Right lobe of liver (tissue), 6 donors: ENCODE results near the gene CCSER1. TPM values are rescaled to one million over a fixed set of nuclear protein-coding genes. Genes with fewer than 3 reads are reported as not detected.
"Not testable (repeated sequence)": the region's sequence is repeated elsewhere in the genome, so short reads cannot be mapped to it uniquely, and the experiment has no call there.

Experiments
- ATAC-seq, 4 donors: fragments of 200-7000 bp; cut with Tn5 transposase; one replicate each; pipeline ENCODE4 v1.9.1; 2020; ENCODE audit warnings: mild to moderate bottlenecking in 4 of 4, moderate library complexity in 4 of 4
- DNase-seq, 3 donors: peaks; one replicate each; pipeline ENCODE4 v3.0.0-alpha.2; 2020
- H3K27ac ChIP-seq, 3 donors: fragments of 200-600 bp; one replicate each; pipeline ENCODE4 v1.8.0; 2022
- H3K27me3 ChIP-seq, 2 donors: fragments of 200-600 bp; one replicate each; pipeline ENCODE4 v1.8.0; 2022
- H3K36me3 ChIP-seq, 4 donors: fragments of 200-600 bp; sonication (generic) in 1 of 4; one replicate each; pipeline versions ENCODE4 v1.5.1 to v1.8.0; 2017 to 2022; ENCODE audit warnings: control low read depth in 1 of 4
- H3K4me1 ChIP-seq, 4 donors: fragments of 200-600 bp; sonication (generic) in 1 of 4; one replicate each; pipeline versions ENCODE4 v1.5.1 to v1.8.0; 2017 to 2022; ENCODE audit warnings: control low read depth in 1 of 4
- H3K4me3 ChIP-seq, 3 donors: fragments of 200-600 bp; one replicate each; pipeline ENCODE4 v1.8.0; 2022
- H3K9me3 ChIP-seq, 4 donors: fragments of 200-600 bp; sonication (generic) in 1 of 4; one replicate each; pipeline versions ENCODE4 v1.5.1 to v1.8.0; 2017 to 2022; ENCODE audit warnings: control low read depth in 1 of 4
- POLR2A ChIP-seq: fragments of 450-650 bp; IDR thresholded peaks from one replicate; pipeline ENCODE4 v1.6.1; 2017; ENCODE audit warnings: antibody characterized with exemption, mild to moderate bottlenecking
- WGBS: methylation state at CpG from one replicate; pipeline ENCODE4 v1.1.6; 2018; ENCODE audit warnings: low coverage, low lambda C conversion rate; ENCODE audit not compliant: insufficient coverage; ENCODE audit errors: missing lambda C conversion rate; 5-methylcytosine and 5-hydroxymethylcytosine counted together
- intact Hi-C, 2 donors: fragments of 100-400 bp; cut with DNase I; formaldehyde crosslinking; loops; one replicate each; pipeline versions ENCODE4 v1.11.2 to v1.14.1; 2022
- total RNA-seq, 6 experiments: library from RNA; depleted of rRNA in 2 of 6; stranded (reverse); fragments of >200 nt in 2 of 6; fragmentation: NEBNext Ultra II Directional in 3 of 6; extraction: Animal tissue kit (Norgen Biotek cat#: 25700) in 3 of 6; gene quantifications; one replicate each; pipeline versions ENCODE4 v1.1.0 to v1.2.4, GENCODE V29; 2016 to 2023
- TF ChIP-seq, protein P1 (sequence below), 4 donors: fragments of 200-600 bp in 3 of 4; fragments of 450-650 bp in 1 of 4; IDR thresholded peaks; one replicate each; pipeline versions ENCODE4 v1.5.1 to v1.8.0; 2016 to 2022; ENCODE audit warnings: antibody characterized with exemption in 4 of 4, mild to moderate bottlenecking in 2 of 4
- donor health status: DM: no; HTN: yes; CAD: no.
- donor health status: DM: no; HTN: no; CAD: no.
- donor health status: DM: no; HTN: no; CAD: no.
- donor health status: DM: no; HTN: yes; CAD: no.
- donor health status: DM: no; HTN: yes; CAD: no.

The CCSER1 gene
- total RNA-seq, 6 experiments from 2014 or later = 0.15 to 1.00 (median 0.65) TPM

DNA sequence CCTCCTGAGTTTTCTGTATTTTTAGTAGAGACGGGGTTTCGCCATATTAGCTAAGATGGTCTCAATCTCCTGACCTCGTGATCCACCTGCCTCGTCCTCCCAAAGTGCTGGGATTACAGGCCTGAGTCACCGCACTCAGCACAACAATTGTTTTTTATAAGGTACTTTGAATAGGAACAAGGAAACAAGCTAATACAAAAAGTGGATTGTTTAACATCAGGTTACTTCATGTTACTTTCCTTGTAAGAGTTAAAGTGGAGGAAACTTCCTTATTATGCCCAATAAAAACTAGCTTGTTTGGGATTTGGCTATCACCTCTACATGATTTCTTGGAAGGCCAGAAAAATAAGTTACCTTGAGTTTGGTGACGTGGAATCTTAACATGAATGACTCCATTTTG is 698.7 kb downstream of the CCSER1 start:
- H3K9me3 ChIP-seq = no peaks in the 10 kb centered on the region
- H3K27ac ChIP-seq = no peak overlapping the region
- DNase-seq (no peak), ATAC-seq (no peak)
- intact Hi-C loops = no loop called here
- H3K4me3 ChIP-seq = no peak overlapping the region
- no peaks in the 10 kb centered on the region for H3K36me3 ChIP-seq
- no peaks in the 10 kb centered on the region for H3K27me3 ChIP-seq
- TF ChIP-seq POLR2A = no peak
- TF ChIP-seq, protein P1, sequence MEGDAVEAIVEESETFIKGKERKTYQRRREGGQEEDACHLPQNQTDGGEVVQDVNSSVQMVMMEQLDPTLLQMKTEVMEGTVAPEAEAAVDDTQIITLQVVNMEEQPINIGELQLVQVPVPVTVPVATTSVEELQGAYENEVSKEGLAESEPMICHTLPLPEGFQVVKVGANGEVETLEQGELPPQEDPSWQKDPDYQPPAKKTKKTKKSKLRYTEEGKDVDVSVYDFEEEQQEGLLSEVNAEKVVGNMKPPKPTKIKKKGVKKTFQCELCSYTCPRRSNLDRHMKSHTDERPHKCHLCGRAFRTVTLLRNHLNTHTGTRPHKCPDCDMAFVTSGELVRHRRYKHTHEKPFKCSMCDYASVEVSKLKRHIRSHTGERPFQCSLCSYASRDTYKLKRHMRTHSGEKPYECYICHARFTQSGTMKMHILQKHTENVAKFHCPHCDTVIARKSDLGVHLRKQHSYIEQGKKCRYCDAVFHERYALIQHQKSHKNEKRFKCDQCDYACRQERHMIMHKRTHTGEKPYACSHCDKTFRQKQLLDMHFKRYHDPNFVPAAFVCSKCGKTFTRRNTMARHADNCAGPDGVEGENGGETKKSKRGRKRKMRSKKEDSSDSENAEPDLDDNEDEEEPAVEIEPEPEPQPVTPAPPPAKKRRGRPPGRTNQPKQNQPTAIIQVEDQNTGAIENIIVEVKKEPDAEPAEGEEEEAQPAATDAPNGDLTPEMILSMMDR (IDR thresholded peaks at IDR 0.05) = no peak
- 68% methylated on average over 6 of the region's 6 CpGs for WGBS
- H3K4me1 ChIP-seq = no peaks in the 10 kb centered on the region

DNA sequence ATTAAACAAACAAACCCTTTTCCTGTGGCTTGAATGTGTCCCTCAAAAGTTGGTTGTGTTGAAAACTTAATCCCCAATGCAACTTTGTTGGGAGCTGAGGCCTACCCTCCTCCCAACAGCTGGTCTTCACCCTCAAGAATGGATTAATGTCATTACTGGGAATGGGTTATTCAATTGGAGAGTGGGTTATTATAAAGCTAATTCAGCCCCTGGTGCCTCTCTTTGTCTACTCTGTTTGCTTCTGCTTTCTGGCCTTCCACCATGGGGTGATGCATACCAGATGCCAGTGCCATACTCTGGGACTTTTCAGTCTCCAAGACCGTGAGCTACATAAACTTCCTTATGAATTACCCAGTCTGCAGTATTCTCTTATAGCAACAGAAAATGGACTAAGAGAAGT is 706.5 kb downstream of the CCSER1 start:
- Histone ChIP-seq H3K36me3 (no peaks in the 10 kb centered on the region), H3K27me3 (no peaks in the 10 kb centered on the region), H3K4me1 (no peaks in the 10 kb centered on the region), H3K4me3 (no peak overlapping the region), H3K27ac (no peak overlapping the region), H3K9me3 (no peaks in the 10 kb centered on the region)
- WGBS = 86% methylated on average over 1 of the region's 1 CpG
- ATAC-seq (no peak), DNase-seq (no peak)
- intact Hi-C loops = no loop called here
- TF ChIP-seq, protein P1 (IDR thresholded peaks at IDR 0.05) = no peak
- no peak for TF ChIP-seq POLR2A

DNA sequence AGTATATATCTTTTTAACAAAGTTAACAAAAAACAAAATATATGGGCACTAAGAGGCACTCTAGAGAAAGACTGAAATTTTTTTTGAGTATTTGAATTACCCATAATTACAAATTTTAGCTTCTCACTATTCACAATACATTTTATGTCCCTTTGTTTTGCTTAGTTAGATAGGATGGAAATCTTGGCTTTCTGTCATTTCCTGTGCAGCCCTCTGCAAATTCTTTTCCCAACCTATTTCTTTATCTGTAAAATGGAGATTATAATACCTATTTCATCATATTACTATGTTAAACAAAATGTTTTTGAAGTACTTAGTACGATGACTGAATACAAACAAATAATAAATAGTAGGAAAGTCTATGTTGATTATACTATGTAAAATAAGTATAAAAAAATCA is 710.0 kb downstream of the CCSER1 start:
- no peaks in the 10 kb centered on the region for H3K4me1 ChIP-seq
- H3K4me3 ChIP-seq = no peak overlapping the region
- intact Hi-C loops = no loop called here
- DNase-seq (no peak), ATAC-seq (no peak)
- H3K36me3 ChIP-seq = no peaks in the 10 kb centered on the region
- H3K27me3 ChIP-seq = no peaks in the 10 kb centered on the region
- 50% methylated on average over 1 of the region's 1 CpG for WGBS
- H3K9me3 ChIP-seq = no peaks in the 10 kb centered on the region
- TF ChIP-seq POLR2A = no peak
- TF ChIP-seq, protein P1 (IDR thresholded peaks at IDR 0.05) = no peak
- no peak overlapping the region for H3K27ac ChIP-seq

DNA sequence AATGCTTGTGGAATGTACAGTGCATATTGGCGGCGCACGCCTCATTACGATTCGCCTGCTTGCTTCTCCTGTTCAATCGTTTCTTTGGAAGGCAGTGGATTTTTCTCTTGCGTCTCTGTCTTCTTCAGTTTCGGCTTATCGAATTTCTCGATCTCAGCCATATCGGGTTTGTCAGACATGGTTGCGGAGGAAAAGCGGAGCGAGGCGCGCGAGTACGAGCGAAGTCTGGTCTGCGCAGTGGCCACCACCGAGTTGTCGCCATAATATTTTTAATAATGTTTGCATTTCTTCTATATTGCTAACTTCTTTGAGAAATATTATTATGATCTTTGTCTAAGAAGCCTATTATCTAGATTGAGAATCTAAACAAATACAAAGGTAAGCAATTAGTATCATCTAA is 711.7 kb downstream of the CCSER1 start:
- H3K4me1 ChIP-seq, ATAC-seq, H3K4me3 ChIP-seq, H3K27me3 ChIP-seq, H3K9me3 ChIP-seq, H3K27ac ChIP-seq, DNase-seq, intact Hi-C loops, H3K36me3 ChIP-seq: not testable (repeated sequence)
- WGBS = 96% methylated on average over 17 of the region's 22 CpGs

DNA sequence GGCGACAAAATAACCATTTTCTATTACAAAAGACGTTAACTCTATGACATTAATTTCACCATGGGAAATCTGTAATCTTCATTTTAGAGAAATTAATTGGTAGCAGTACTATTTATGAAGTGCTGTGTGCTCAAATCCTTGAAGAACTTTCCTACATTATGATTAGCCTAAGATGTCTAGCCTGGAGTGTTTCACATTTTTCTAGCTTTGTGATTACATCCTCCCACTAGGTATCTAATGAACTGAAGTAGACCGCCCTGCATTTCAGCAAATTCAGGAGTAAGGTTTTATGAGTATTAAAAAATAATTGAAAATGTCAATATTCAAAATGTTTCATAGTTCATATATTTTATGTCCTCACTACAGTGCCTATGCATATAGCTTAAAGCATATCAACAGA is 713.1 kb downstream of the CCSER1 start:
- ATAC-seq (no peak), DNase-seq (no peak)
- WGBS = 83% methylated on average over 3 of the region's 3 CpGs
- intact Hi-C loops = no loop called here
- H3K4me1 ChIP-seq = no peaks in the 10 kb centered on the region
- H3K4me3 ChIP-seq = no peak overlapping the region
- no peaks in the 10 kb centered on the region for H3K9me3 ChIP-seq
- TF ChIP-seq POLR2A = no peak
- TF ChIP-seq, protein P1 (IDR thresholded peaks at IDR 0.05) = no peak
- no peaks in the 10 kb centered on the region for H3K27me3 ChIP-seq
- H3K36me3 ChIP-seq = no peaks in the 10 kb centered on the region
- no peak overlapping the region for H3K27ac ChIP-seq
